CD4-positive, alpha-beta T cell treated with Interleukin-1 beta for 1 hour (primary cell): Measurements from ENCODE around the gene STAT2.
"Not testable (repeated sequence)": the region's sequence is repeated elsewhere in the genome, so short reads cannot be mapped to it uniquely, and the experiment has no call there.

ENCODE experiments used
- DNase-seq, 2 donors: peaks; one replicate each; pipeline ENCODE4 v3.0.0-alpha.2; 2020 to 2022

The STAT2 gene

DNA sequence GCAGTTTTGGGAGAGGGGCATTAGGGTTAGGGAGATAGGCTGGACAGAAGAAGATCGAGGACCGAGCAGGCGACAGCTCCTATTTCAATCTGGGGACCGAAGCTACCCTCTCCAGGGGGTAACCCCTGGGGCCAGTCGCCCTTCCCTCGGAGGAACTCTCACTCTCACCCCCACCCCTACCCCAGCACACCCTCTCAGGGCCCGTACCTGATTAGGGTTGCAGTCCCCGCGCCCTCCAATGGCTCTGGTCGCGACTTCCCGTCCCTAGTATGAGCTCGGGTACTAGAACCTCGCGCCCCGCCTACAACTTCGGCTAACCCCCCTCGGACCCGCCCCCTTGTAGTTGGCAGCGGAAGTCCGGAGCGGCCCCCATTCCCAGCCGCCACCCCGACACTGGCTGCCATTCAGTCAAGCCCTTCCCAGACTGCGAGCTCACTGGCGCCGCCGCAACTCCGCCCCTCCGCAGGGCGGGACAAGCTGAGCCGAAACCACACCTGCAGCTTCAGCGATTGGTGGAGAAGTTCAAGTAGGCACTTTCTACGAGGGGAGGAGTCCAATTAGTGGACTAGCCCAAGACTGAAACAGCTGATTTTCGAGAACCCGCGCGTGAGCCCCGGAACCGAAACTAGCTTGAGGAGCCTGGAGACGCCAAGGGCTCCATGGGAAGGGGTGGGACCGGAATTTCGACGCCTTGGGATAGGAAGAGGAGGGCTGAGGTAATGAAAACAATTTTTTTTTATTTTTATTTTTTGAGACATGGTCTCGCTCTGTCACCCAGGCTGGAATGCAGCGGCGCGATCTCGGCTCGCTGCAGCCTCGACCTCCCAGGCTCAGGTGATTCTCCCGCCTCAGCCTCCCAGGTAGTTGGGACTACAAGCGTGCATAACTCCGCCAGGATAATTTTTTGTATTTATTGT, at the start of gene STAT2:
Gene STAT2 (minus strand): TSS at position 257 of the 917 bp plus-strand sequence. CDS start 3,536 bp downstream, outside the sequence.
- DNase-seq, result peak; percentile 100

DNA sequence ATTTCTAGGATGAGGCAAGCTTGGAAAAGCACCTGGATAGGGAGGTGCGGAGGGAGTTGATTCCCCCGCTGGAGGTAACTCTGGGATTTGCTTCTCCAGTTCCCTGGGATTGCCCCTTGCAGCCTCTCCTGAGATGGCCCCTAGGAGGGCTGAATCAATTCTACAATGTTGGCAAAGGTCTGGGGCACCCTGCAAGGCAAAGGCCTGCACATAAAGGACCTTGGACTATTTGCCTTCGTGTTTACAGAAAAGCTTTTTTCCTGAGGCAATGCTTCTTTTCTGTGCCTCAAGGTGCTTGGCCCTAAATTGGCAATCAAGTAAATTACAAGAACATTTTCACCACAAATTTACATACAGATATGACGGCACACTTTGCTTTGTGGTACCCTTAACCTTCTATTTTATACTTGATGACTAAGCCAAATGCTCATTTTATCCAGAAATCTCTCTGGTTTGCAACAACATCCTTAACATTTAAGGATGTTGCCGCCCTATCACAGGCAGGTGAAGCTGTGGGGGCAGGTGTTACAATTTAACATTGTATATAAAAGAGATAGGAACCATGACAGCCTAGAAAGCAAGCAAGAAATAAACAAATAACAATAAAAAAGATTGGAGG, 49.0 kb upstream of the STAT2 start:
- no peak for DNase-seq

DNA sequence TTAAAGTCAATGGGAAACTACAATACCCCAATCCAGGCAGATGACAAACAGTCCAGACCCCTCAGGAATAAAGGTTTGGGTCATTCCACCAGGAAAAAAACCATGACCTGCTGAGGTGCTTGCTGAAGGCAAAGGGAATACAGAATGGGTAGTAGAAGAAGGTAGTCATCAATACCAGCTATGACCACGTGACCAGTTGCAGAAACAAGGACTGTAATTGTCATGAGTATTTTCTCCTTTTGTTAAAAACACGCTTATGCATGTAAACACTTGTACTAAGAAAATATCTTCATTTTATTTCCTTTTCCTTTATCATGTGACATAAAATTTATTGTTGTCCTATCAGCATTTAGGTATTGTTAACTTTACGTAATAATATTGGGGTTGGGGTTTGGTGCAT, 44.3 kb upstream of the STAT2 start:
- not testable (repeated sequence) for DNase-seq

DNA sequence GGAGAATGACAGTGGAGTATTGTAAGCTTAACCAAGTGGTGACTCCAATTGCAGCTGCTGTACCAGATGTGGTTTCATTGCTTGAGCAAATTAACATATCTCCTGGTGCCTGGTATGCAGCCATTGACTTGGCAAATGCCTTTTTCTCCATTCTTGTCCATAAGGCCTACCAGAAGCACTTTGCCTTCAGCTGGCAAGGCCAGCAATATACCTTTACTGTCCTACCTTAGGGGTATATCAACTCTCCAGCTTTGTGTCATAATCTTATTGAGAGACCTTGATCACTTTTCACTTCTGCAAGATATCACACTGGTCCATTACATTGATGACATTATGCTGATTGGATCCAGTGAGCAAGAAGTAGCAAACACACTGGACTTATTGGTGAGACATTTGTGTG, 41.7 kb upstream of the STAT2 start:
- DNase-seq, result not testable (repeated sequence)

DNA sequence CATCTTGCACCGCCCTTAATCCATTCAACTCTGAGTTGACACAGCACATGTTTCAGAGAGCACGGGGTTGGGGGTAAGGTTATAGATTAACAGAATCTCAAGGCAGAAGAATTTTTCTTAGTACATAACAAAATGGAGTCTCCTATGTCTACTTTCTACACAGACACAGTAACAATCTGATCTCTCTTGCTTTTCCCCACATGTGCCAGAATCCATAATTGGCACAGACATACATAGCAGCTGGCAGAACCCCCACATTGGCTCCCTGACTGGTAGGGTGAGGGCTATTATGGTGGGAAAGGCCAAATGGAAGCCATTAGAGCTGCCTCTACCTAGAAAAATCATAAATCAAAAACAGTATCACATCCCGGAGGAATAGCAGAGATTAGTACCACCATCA, 41.2 kb upstream of the STAT2 start:
- not testable (repeated sequence) for DNase-seq

DNA sequence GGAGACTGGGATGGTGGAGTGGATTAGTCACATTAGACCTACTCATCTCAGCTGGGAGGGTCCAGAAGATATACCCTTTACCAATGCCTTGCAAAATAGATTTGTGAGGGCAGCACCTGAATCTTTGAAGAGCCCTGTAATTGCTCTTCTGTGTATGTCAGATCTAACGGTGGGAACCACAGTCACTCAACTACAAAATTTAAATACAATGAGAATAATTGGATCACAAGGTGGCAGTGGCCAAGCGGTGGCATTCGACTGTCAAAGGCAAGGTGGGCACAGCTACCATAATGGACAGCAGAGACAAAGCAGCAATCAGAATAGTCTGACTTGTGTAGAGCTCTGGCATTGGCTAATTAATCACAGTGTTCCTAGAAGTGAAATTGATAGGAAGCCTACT, 39.6 kb upstream of the STAT2 start:
- not testable (repeated sequence) for DNase-seq

DNA sequence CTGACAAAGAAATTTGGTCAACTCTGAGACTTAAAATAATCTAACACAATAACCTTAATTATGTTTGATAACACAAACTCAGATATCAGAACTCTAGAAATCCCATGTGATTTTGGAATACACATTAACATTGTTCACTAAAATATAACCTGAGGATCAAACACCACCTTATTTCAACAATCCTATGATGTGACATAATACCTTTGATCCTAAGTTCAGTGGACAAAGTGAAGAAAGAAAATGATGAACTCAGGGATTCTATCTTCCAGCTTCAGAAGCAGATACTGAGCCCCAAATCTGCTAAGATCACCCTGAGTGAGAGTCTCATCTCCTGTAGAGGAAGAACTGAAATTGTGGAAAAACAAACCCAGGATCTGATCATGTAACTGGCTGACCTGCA, 38.4 kb upstream of the STAT2 start:
- DNase-seq, result no peak

DNA sequence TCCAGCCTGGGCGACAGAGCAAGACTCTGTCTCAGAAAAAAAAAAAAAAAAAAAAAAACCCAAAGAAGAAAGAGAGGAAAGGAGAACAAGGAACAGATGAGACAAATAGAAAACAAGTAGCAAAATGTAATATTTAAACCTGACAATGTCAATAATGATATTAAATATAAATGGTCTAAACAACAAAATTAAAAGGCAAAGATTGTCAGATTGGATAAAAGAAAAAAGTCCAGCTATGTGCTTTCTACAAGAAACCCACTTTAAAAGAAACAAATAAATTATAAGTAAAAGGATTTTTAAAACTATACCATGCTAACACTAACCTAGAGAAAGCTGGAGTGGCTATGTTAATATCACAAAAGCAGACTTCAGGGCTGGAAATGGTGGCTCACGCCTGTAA, 32.4 kb upstream of the STAT2 start:
- no peak for DNase-seq

DNA sequence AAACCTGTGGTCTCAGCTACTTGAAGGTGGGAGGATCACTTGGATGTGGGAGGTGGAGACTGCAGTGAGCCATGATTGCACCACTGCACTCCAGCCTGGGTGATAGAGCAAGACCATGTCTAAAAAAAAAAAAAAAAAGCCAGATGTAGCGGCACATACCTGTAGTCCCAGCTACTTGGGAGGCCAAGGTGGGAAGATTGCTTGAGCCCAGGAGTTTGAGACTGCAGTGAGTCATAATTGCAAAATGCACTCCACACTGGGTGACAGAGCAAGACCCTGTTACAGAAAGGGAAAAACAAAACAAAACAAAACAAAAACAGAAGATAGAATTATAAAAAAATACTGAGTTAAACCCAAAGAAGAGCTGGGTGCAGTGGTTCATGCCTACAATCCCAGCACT, 31.8 kb upstream of the STAT2 start:
- DNase-seq, result no peak

DNA sequence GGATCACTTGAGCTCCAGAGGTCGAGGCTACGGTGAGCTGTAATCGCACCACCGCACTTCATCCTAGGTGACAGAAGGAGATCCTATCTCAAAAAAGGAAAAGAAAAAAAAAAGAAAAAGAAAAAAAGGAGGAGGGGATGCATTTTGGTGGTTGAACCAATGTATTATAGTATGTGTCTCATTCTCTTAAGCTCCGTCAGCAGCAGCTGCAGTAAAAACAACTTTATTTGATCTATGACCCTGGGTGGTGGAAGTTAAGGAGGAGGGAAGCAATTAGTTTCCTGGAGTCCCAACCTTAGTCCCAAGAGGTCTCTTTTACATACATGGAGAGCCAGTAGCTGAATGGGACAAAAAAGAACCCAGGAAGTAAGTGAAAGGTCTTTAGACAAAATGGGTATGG, 29.5 kb upstream of the STAT2 start:
- no peak for DNase-seq

DNA sequence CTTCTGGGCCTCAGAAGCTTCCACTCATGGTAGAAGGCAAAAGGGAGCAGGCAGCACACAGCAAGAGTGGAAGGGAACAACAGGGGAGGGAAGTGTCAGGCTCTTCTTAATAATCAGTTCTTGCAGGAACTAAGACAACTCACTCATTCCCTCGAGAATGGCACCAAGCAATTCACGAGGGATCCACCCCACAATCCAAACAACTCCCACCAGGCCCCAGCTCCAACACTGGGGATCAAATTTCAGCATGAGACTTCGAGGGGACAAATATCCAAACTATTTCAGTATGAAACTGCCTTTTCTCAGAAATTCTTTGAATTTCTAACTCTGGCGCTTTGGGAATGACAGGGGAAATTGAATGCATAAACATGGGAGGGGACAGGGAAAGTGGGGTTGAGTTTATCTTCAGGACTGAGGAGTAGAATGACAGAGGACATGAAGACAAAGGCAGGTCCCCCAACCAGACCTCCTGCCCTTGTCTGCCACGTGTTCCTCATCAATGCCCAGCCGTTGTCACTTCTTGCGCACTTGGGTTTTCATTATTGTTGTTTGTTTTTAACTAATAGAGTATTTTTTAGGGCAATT, 27.3 kb upstream of the STAT2 start:
- no peak for DNase-seq

DNA sequence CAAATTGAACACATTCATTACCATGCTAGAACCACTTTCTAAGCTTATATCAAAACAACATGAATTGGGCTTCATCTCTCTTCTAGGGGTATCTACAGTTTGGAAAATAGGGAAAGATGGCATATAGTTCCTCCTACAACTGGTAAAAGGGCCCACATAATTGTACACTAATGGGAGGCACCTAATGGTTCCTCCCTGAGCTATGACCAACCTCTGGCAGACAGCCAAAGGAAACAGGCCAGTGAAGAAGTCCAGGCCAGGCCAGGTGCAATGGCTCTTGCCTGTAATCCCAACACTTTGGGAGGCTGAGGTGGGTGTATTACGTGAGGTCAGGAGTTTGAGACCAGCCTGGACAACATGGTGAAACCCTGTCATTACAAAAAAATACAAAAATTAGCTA, 26.0 kb upstream of the STAT2 start:
- no peak for DNase-seq

DNA sequence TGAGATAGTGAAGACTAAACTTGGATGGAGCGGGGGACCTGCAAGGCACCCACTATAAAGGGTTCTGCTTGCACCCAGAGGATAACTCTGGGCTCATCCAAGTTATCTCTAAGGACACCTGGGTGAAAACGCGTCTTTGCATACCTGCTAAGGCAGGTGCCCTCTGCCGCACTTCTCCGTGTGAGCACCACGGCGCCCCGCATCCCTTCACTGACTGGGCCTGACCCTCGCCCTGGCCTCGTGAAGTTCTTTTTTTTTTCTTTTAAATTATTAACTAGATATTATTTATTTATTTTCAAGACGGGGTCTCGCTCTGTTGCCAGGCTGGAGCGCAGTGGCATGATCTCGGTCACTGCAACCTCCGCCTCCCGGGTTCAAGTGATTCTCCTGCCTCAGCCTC, 22.7 kb upstream of the STAT2 start:
- no peak for DNase-seq

DNA sequence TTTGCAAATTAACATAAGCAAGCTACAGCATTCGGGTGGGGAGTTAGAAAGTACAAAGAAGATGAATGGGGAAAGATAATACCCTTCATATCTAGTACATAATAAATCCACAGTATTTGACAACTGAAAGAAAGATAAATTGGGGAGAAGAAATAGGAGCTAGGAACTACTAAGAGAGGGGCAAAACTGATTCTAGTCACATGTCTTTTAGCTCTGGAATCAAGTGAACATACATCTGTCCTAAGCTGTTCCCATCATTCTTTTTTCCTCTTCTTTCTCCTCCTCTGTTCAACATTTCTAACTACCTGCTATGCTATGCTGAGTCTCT, 18.0 kb upstream of the STAT2 start:
- no peak for DNase-seq

DNA sequence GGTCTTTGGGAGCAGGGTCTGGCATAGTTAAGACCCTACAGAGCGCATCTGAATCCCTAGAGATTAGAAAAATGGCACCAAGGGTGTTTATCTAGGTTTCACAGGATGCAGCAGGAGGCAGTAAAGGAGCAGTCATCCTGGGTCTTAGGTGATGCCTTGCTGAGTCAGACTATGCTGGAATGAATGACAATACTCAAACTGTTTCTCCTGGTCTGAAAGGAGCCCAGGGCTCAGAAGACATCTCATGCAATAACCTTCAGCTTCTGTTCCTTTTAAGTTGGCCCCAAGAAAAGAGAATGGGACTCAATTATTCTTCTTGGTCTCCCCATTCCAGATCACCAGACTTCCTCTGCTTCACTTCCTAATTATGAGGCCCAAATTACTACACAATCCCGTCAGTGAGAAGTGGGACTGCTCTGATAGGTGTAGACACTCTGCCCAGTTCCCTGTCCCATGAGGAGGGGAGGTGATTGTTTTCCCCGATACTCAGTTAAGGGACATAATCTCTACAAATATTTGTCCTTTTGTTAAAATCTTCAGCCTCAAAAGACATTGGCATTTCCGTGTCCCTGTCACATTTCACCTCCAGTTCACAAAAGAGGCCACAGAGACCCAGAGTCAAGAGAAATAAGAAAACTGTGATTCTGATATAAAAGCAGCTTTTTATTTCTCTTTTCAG, 17.5 kb upstream of the STAT2 start:
- DNase-seq, result no peak

DNA sequence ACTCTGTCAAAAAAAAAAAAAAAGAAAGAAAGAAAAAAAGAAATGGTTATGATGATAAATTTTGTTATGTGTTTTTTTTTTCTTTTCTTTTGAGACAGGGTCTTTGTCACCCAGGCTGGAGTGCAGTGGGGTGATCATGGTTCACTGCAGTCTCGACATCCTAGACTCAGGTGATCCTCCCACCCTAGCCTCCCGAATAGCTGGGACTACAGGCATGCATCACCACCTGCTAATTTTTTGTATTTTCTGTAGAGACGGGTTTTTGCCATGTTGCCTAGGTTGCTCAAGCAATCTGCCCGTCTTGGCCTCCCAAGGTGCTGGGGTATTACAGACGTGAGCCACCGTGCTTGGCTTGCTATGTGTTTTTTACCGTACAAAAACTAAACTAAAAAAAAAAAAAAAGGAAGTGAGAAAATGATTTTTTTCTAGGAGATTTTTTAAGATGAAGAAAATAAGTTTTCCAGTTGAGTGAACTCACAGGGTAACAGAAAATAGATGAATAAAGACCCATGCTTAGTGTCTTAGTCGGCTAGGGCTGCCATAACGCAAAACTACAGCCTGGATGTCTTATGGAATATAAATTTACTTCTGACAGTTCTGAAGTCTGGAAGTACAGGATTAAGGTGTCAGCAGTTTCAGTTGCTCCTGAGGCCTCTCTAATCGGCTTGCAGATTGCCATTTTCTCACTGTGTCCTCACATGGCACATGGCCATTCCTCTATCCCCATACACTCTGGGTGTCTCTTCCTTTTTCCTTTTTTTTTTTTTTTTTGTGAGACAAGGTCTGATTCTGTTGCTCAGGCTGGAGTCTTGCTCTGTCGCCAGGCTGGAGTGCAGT, 15.9 kb upstream of the STAT2 start:
- peak in 1 of 2 donors; percentile 60 for DNase-seq

DNA sequence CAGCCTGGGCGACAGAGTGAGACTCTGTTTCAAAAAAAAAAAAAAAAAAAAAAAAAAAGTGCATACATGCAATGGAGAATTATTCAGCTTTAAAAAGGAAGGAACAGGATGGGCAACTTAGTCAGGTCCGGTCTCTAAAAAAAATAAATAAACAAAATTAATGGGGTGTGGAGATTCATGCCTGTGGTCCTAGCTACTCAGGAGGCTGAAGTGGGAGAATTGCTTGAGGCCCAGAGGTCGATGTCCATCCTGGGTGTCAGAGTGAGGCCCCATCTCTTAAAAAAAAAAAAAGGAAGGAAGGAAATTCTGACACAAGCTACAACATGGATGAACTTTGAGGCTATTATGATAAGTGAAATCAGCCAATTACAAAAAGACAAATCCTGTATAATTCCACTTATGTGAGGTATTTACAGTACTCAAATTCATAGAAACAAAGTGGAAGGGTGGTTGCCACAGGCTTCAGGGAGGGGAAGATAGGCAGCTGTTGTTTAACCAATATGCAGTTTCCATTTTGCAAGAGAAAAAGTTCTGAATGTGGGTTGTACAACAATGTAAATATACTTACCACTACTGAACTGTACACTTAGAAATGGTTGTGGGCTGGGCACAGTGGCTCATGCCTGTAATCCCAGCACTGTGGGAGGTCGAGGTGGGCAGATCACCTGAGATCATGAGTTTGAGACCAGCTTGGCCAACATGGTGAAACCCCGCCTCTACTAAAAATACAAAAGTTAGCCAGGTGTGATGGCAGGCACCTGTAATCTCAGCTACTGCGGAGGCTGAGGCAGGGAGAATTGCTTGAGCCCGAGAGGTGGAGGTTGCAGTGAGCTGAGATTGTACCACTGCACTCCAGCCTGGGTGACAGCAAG, 15.1 kb upstream of the STAT2 start:
- no peak for DNase-seq

DNA sequence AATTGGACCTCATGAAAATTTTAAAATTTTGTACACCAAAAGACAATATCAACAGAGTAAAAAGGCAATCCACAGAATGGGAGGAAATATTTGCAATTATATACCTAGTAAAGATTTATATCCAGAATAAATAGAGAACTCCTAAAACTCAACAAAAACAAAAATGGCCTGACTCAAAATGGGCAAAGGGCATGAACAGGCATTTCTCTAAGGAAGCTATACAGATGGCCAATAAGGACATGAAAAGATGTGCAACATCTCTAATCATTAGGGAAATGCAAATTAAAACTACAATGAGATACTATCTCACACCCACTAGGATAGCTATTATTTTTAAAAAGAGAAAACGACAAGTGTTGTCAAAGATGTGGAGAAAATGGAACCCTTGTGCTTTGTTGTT, 13.6 kb upstream of the STAT2 start:
- no peak for DNase-seq

DNA sequence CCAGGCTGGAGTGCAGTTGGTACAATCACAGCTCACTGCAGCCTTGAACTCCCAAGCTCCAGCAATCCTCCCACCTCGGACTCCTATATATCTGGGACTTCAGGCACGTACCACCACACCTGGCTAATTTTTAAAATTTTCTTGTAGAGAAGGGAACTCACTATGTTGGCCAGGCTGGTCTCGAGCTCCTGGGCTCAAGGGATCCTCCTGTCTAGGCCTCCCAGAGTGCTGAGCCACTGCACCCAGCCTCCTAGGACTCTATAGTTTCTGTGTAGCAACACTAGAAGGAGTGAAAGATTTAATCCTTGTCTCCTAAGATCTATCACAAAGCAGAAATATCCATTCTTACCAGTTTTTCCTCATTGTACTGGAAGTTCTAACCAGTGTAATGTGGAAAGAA, 7.0 kb upstream of the STAT2 start:
- DNase-seq, result no peak

DNA sequence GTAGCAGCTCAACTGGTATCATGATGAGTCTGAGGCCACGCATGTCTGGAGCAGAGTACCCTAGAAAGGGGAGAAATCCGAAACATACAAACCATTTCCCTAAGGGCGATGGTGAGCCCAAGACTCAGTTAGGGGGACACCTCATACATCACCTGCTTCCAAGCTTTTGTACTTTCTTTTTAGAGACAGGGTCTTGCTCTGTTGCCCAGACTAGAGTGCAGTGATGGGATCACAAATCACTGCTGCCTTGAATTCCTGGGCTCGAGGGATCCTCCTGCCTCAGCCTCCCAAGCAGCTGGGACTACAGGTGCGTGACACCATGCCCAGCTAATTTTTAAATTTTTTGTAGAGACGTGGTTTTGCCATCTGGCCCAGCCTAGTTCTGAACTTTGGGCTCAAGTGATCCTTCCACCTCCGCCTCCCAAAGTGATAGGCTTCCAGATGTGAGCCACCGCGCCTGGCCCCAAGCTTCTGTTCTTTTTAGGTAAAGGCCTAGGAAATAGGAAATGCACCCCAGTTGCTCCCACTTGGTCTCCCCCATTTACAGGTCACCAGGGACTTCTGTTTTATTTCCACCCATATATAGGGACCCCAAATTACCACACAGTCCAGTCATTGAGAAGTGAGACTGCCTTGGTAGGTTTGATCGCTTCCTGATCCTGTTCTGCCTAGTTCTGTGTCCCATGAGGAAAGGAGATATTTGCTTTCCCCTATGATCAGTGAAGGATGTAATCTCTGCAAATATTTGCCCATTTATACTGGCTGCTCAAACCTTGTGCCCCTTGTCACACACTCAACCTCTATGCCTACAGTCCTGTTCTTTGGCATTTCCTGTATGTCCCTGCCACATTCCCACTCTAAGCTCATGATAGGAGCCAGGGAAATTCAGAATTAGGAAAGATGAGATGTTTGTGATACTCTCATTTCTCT, 2.5 kb upstream of the STAT2 start, which contains the start of gene APOF:
Gene APOF (minus strand): TSS at position 728 of the 930 bp plus-strand sequence. CDS start 112 bp downstream, at position 616.
- no peak for DNase-seq
